Adipocyte (in vitro differentiated cells): ENCODE measurements around the gene BEGAIN.
A peak's percentile ranks its signal among the peaks of the same experiment; 100 is the strongest.

Experiments used
- DNase-seq: peaks from one replicate; pipeline ENCODE4 v3.0.0-alpha.2; 2015; ENCODE audit warnings: low read depth
- H3K27me3 ChIP-seq: replicated peaks from 2 replicates; pipeline ENCODE4 v1.7.0; 2013; ENCODE audit warnings: mild to moderate bottlenecking, low read length, moderate library complexity; ENCODE audit not compliant: control insufficient read depth, insufficient read depth
- H3K36me3 ChIP-seq: 2 replicates; pipeline ENCODE4 v1.7.0; 2013; ENCODE audit warnings: low read length, mild to moderate bottlenecking, moderate library complexity; ENCODE audit not compliant: control insufficient read depth, insufficient read depth, severe bottlenecking
- H3K4me1 ChIP-seq: 2 replicates; pipeline ENCODE4 v1.7.0; 2013; ENCODE audit warnings: mild to moderate bottlenecking, low read length, moderate library complexity; ENCODE audit not compliant: control insufficient read depth, insufficient read depth
- H3K4me3 ChIP-seq: 2 replicates; pipeline ENCODE4 v1.7.0; 2013; ENCODE audit warnings: mild to moderate bottlenecking, low read length, moderate library complexity
- H3K9ac ChIP-seq: 2 replicates; pipeline ENCODE4 v1.7.0; 2013; ENCODE audit warnings: mild to moderate bottlenecking, low read length, moderate library complexity
- H3K9me3 ChIP-seq: 2 replicates; pipeline ENCODE4 v1.7.0; 2013; ENCODE audit warnings: mild to moderate bottlenecking, low read length, moderate library complexity; ENCODE audit not compliant: control insufficient read depth

Gene BEGAIN

GRCh38 chr14:100568164-100568997 lies 18.8 kb downstream of the BEGAIN start:
- H3K27me3 ChIP-seq = peaks cover 48% of the 10 kb centered on the region
- peak; percentile 26 for DNase-seq
- peak overlapping the region; percentile 50 for H3K4me3 ChIP-seq
- no peaks in the 10 kb centered on the region for H3K9me3 ChIP-seq
- H3K4me1 ChIP-seq = no peaks in the 10 kb centered on the region
- no peak overlapping the region for H3K9ac ChIP-seq
- H3K36me3 ChIP-seq = no peaks in the 10 kb centered on the region

GRCh38 chr14:100567877-100568163 lies 19.4 kb downstream of the BEGAIN start:
- Histone ChIP-seq H3K36me3 (no peaks in the 10 kb centered on the region), H3K9me3 (no peaks in the 10 kb centered on the region)

GRCh38 chr14:100567009-100567876 lies 20.0 kb downstream of the BEGAIN start:
- no peak for DNase-seq
- no peaks in the 10 kb centered on the region for H3K36me3 ChIP-seq
- no peak overlapping the region for H3K9ac ChIP-seq
- no peaks in the 10 kb centered on the region for H3K9me3 ChIP-seq
- H3K4me1 ChIP-seq = no peaks in the 10 kb centered on the region
- H3K4me3 ChIP-seq = no peak overlapping the region
- H3K27me3 ChIP-seq = peaks cover 46% of the 10 kb centered on the region

More at GRCh38 chr14:100567877-100568163, 19.4 kb downstream of the BEGAIN start:
- Histone ChIP-seq H3K9ac (no peak overlapping the region), H3K4me3 (no peak overlapping the region), H3K27me3 (peaks cover 46% of the 10 kb centered on the region), H3K4me1 (no peaks in the 10 kb centered on the region)
- DNase-seq = peak; percentile 31

- Histone ChIP-seq H3K9ac (no peak overlapping the region), H3K9me3 (no peaks in the 10 kb centered on the region), H3K27me3 (peaks cover 46% of the 10 kb centered on the region), H3K4me1 (no peaks in the 10 kb centered on the region), H3K4me3 (no peak overlapping the region), H3K36me3 (no peaks in the 10 kb centered on the region)
- DNase-seq = no peak
Observed at GRCh38 chr14:100566586-100566985, 20.6 kb downstream of the BEGAIN start.

GRCh38 chr14:100566119-100566518 lies 21.1 kb downstream of the BEGAIN start:
- H3K4me1 ChIP-seq = no peaks in the 10 kb centered on the region
- H3K9ac ChIP-seq = no peak overlapping the region
- H3K9me3 ChIP-seq = no peaks in the 10 kb centered on the region
- DNase-seq = no peak
- H3K36me3 ChIP-seq = no peaks in the 10 kb centered on the region
- no peak overlapping the region for H3K4me3 ChIP-seq
- peaks cover 43% of the 10 kb centered on the region for H3K27me3 ChIP-seq

- H3K4me3 ChIP-seq = no peak overlapping the region
- H3K27me3 ChIP-seq = peaks cover 38% of the 10 kb centered on the region
- no peak overlapping the region for H3K9ac ChIP-seq
- no peaks in the 10 kb centered on the region for H3K9me3 ChIP-seq
- no peaks in the 10 kb centered on the region for H3K36me3 ChIP-seq
- no peaks in the 10 kb centered on the region for H3K4me1 ChIP-seq
- DNase-seq = no peak
Observed at GRCh38 chr14:100565650-100566049, 21.6 kb downstream of the BEGAIN start.

GRCh38 chr14:100564512-100564911 lies 22.7 kb downstream of the BEGAIN start:
- Histone ChIP-seq H3K27me3 (peaks cover 37% of the 10 kb centered on the region), H3K9ac (no peak overlapping the region), H3K36me3 (no peaks in the 10 kb centered on the region), H3K9me3 (no peaks in the 10 kb centered on the region), H3K4me1 (no peaks in the 10 kb centered on the region), H3K4me3 (no peak overlapping the region)
- no peak for DNase-seq

- no peak overlapping the region for H3K9ac ChIP-seq
- H3K27me3 ChIP-seq = peaks cover 43% of the 10 kb centered on the region
- no peaks in the 10 kb centered on the region for H3K4me1 ChIP-seq
- H3K9me3 ChIP-seq = no peaks in the 10 kb centered on the region
- no peak overlapping the region for H3K4me3 ChIP-seq
- DNase-seq = no peak
- no peaks in the 10 kb centered on the region for H3K36me3 ChIP-seq
Observed at GRCh38 chr14:100562751-100563150, 24.5 kb downstream of the BEGAIN start.

GRCh38 chr14:100561005-100561404 lies 26.2 kb downstream of the BEGAIN start:
- no peaks in the 10 kb centered on the region for H3K4me1 ChIP-seq
- H3K36me3 ChIP-seq = no peaks in the 10 kb centered on the region
- H3K9me3 ChIP-seq = no peaks in the 10 kb centered on the region
- H3K4me3 ChIP-seq = no peak overlapping the region
- peaks cover 33% of the 10 kb centered on the region for H3K27me3 ChIP-seq
- DNase-seq = no peak
- H3K9ac ChIP-seq = no peak overlapping the region

GRCh38 chr14:100560471-100560870 lies 26.7 kb downstream of the BEGAIN start:
- Histone ChIP-seq H3K9ac (no peak overlapping the region), H3K4me1 (no peaks in the 10 kb centered on the region), H3K27me3 (peaks cover 28% of the 10 kb centered on the region), H3K36me3 (no peaks in the 10 kb centered on the region), H3K9me3 (no peaks in the 10 kb centered on the region), H3K4me3 (no peak overlapping the region)
- no peak for DNase-seq

- no peak for DNase-seq
- H3K4me3 ChIP-seq = no peak overlapping the region
- no peak overlapping the region for H3K9ac ChIP-seq
- no peaks in the 10 kb centered on the region for H3K4me1 ChIP-seq
- H3K36me3 ChIP-seq = no peaks in the 10 kb centered on the region
- H3K27me3 ChIP-seq = peaks cover 22% of the 10 kb centered on the region
- H3K9me3 ChIP-seq = no peaks in the 10 kb centered on the region
Observed at GRCh38 chr14:100559455-100559854, 27.8 kb downstream of the BEGAIN start.
